MM.1S (cell line): ENCODE data around the gene SFN.

Source experiments
- EZH2 ChIP-seq: fragments of 300-600 bp; sonication (generic); optimal IDR thresholded peaks from 2 replicates; pipeline ENCODE3; 2017; ENCODE audit warnings: low read depth, mild to moderate bottlenecking, antibody characterized with exemption, low read length, mixed read lengths
- EZH2phosphoT487 ChIP-seq: fragments of 300-600 bp; sonication (generic); IDR thresholded peaks from 2 replicates; pipeline ENCODE4 v1.6.1; 2018; ENCODE audit warnings: antibody characterized with exemption, low read length
- TF ChIP-seq, protein P1 (sequence below): fragments of 300-600 bp; sonication (generic); IDR thresholded peaks from 2 replicates; pipeline ENCODE4 v1.5.1; 2016; ENCODE audit warnings: antibody characterized with exemption, low read length, mixed read lengths

DNA sequence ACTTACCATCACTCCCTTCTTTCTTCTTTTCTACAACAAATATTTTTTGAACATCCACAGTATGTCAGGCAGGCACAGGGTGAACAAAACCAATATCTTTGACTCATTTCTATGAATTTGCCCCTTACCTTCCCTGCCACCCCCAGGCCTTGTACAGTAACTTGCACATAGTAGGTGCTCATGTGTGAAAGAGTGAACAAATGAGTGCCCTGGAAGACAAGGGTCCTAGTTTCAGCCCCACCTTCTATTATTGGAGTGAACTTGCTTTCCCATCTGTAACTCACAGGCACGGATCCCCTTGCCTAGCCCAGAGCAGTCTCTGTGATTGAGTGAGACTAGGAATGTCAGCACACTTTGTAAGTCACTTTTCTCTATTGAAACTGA, 23.6 kb upstream of the SFN start:
- TF ChIP-seq, protein P1, sequence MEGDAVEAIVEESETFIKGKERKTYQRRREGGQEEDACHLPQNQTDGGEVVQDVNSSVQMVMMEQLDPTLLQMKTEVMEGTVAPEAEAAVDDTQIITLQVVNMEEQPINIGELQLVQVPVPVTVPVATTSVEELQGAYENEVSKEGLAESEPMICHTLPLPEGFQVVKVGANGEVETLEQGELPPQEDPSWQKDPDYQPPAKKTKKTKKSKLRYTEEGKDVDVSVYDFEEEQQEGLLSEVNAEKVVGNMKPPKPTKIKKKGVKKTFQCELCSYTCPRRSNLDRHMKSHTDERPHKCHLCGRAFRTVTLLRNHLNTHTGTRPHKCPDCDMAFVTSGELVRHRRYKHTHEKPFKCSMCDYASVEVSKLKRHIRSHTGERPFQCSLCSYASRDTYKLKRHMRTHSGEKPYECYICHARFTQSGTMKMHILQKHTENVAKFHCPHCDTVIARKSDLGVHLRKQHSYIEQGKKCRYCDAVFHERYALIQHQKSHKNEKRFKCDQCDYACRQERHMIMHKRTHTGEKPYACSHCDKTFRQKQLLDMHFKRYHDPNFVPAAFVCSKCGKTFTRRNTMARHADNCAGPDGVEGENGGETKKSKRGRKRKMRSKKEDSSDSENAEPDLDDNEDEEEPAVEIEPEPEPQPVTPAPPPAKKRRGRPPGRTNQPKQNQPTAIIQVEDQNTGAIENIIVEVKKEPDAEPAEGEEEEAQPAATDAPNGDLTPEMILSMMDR = no peak
- TF ChIP-seq EZH2phosphoT487 = no peak
- no peak for TF ChIP-seq EZH2
